ENCODE data around the gene SPOPL. TPM values are rescaled to one million over a fixed set of nuclear protein-coding genes. Genes with fewer than 3 reads are reported as not detected.

SPOPL gene
- total RNA-seq, 2 donors from 2014 or later, result 12.8 to 15.6 TPM

DNA sequence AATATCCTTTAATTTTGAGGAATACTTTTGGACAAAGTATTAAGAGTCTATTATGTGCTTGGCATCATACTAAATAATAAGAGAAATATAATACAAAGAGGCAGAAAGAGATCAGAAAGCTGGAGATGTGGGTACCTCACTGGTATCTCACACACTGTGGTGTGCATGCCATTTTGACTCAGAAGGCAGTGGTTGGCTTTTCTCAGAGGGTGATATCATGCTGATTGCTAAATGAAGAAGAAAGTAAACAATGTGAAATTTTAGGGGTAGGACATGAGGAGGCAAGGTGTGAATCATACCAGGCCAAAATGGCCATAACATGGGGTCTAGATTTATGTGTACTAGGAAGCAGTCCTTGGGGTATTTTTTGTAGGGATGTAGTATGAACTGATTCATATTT, 16.6 kb upstream of the SPOPL start:
- H3K4me3 Mint-ChIP-seq, result no peak overlapping the region
- no peaks in the 10 kb centered on the region for H3K9me3 Mint-ChIP-seq
- H3K27me3 Mint-ChIP-seq, result peaks cover 3% of the 10 kb centered on the region
- ATAC-seq (replicated peaks), result no peak
- H3K36me3 Mint-ChIP-seq (ENCODE audit: low read depth), result no peaks in the 10 kb centered on the region
- no peaks in the 10 kb centered on the region for H3K4me1 Mint-ChIP-seq
- no peak overlapping the region for H3K27ac Mint-ChIP-seq

GRCh38 chr2:138486363-138487198, 15.0 kb upstream of the SPOPL start:
- Mint-ChIP-seq H3K9me3 (no peaks in the 10 kb centered on the region), H3K27me3 (peaks cover 3% of the 10 kb centered on the region), H3K4me1 (no peaks in the 10 kb centered on the region), H3K4me3 (no peak overlapping the region), H3K36me3 (ENCODE audit: low read depth) (no peaks in the 10 kb centered on the region), H3K27ac (no peak overlapping the region)
- no peak for ATAC-seq (replicated peaks)

- Mint-ChIP-seq H3K27me3 (no peaks in the 10 kb centered on the region), H3K9me3 (no peaks in the 10 kb centered on the region), H3K4me1 (no peaks in the 10 kb centered on the region), H3K4me3 (no peak overlapping the region), H3K36me3 (ENCODE audit: low read depth) (no peaks in the 10 kb centered on the region), H3K27ac (no peak overlapping the region)
- no peak for ATAC-seq (replicated peaks)
Observed at GRCh38 chr2:138490673-138491494, 10.7 kb upstream of the SPOPL start.

- no peaks in the 10 kb centered on the region for H3K36me3 Mint-ChIP-seq (ENCODE audit: low read depth)
- no peaks in the 10 kb centered on the region for H3K4me1 Mint-ChIP-seq
- no peaks in the 10 kb centered on the region for H3K9me3 Mint-ChIP-seq
- no peak for ATAC-seq (replicated peaks)
- no peak overlapping the region for H3K4me3 Mint-ChIP-seq
- H3K27me3 Mint-ChIP-seq, result no peaks in the 10 kb centered on the region
- H3K27ac Mint-ChIP-seq, result no peak overlapping the region
Observed at GRCh38 chr2:138491495-138491862, 10.1 kb upstream of the SPOPL start.

GRCh38 chr2:138492160-138492559, 9.4 kb upstream of the SPOPL start:
- Mint-ChIP-seq H3K4me1 (no peaks in the 10 kb centered on the region), H3K27ac (no peak overlapping the region), H3K9me3 (no peaks in the 10 kb centered on the region), H3K36me3 (ENCODE audit: low read depth) (no peaks in the 10 kb centered on the region), H3K4me3 (no peak overlapping the region), H3K27me3 (no peaks in the 10 kb centered on the region)
- no peak for ATAC-seq (replicated peaks)

GRCh38 chr2:138493334-138493733, 8.2 kb upstream of the SPOPL start:
- H3K4me3 Mint-ChIP-seq, result no peak overlapping the region
- H3K4me1 Mint-ChIP-seq, result no peaks in the 10 kb centered on the region
- H3K9me3 Mint-ChIP-seq, result no peaks in the 10 kb centered on the region
- H3K27ac Mint-ChIP-seq, result no peak overlapping the region
- no peak for ATAC-seq (replicated peaks)
- H3K36me3 Mint-ChIP-seq (ENCODE audit: low read depth), result no peaks in the 10 kb centered on the region
- no peaks in the 10 kb centered on the region for H3K27me3 Mint-ChIP-seq

DNA sequence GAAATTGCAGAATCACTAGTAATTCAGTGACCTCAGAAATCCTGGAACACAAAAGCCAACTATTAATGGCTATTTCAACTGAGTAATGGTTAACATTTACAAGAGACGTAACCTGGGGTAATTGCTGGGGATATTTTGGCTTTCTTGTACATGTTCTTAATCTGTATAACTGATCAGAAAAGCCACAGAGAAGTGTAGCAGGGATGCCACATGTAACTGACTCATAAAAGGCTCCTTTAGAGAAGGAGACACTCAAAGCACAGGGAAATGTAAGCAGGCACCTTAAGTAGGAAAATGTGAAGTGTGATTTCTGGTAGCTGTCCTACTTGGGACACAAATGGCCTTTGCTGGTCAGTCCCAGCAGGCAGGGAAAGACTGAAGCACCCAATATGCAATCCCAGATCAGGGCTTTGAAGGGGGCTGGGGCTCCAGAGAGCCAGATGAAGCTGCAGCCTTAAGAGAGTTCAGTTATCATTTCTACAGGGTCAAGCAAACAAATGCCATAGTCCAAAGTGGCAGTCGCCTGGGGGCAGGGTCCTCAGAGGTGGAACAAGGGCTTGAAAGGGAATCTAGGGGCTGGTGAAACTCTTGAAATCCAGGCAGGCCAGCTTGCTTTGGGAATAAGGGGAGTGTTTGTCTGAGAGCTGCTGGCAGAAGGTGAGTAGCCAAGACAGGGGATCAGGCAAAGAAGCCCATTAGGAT, 7.2 kb upstream of the SPOPL start:
- no peak for ATAC-seq (replicated peaks)
- Mint-ChIP-seq H3K4me3 (no peak overlapping the region), H3K9me3 (no peaks in the 10 kb centered on the region), H3K4me1 (no peaks in the 10 kb centered on the region), H3K27me3 (no peaks in the 10 kb centered on the region), H3K27ac (no peak overlapping the region), H3K36me3 (ENCODE audit: low read depth) (no peaks in the 10 kb centered on the region)

- Mint-ChIP-seq H3K27ac (no peak overlapping the region), H3K4me3 (no peak overlapping the region), H3K27me3 (no peaks in the 10 kb centered on the region), H3K36me3 (ENCODE audit: low read depth) (no peaks in the 10 kb centered on the region), H3K9me3 (no peaks in the 10 kb centered on the region), H3K4me1 (no peaks in the 10 kb centered on the region)
- no peak for ATAC-seq (replicated peaks)
Observed at GRCh38 chr2:138495384-138495783, 6.2 kb upstream of the SPOPL start.

DNA sequence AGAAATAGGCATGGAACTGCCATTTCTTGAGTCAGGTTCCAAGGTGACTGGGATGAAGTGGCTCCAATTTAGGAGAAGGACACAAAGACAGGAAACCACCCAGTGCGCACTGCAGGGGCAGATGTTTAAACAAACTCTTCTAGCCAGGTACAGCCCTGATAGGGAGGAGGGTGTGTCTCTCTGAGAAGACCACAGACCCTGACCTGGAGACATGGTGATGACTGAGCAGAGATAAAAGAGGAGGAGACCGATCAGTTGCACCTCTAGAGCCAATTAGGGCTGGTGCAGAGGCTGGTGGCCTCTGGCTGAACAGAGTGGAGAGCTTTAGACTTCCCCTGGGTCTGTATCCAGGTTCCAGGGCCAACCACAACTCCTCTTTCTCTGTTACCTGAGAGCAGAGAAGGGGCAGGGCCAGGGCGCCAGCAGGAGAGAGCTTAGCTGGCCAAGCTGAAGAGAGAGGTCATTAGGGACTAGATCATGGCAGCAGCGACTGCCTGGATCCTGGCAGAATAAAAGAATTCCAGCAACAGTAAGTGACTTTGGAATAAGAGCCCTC, 5.4 kb upstream of the SPOPL start:
- no peaks in the 10 kb centered on the region for H3K9me3 Mint-ChIP-seq
- H3K4me1 Mint-ChIP-seq, result no peaks in the 10 kb centered on the region
- no peak overlapping the region for H3K4me3 Mint-ChIP-seq
- no peaks in the 10 kb centered on the region for H3K36me3 Mint-ChIP-seq (ENCODE audit: low read depth)
- no peak overlapping the region for H3K27ac Mint-ChIP-seq
- no peak for ATAC-seq (replicated peaks)
- no peaks in the 10 kb centered on the region for H3K27me3 Mint-ChIP-seq

DNA sequence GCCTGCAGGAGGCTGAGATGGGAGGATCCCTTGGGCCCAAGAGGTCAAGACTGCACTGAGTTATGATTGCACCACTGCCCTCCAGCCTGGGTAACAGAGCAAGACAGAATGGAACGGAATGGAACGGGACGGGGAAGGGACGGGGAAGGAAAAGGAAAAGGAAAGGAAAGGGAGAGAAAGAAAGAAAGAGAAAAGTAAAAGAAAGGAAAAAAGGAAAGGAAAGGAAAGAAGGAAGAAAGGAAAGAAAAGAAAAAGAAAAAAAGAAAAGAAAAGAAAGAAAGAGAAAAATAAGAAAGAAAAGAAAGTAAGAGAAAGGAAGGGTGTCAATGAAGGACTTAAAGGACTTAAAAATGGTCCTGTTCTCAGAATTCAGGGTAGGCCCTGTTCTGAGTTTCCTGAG, 4.3 kb upstream of the SPOPL start:
- ATAC-seq (replicated peaks), result no peak
- Mint-ChIP-seq H3K36me3 (ENCODE audit: low read depth) (peaks cover 3% of the 10 kb centered on the region), H3K4me3 (no peak overlapping the region), H3K4me1 (no peaks in the 10 kb centered on the region), H3K9me3 (no peaks in the 10 kb centered on the region), H3K27ac (no peak overlapping the region), H3K27me3 (no peaks in the 10 kb centered on the region)

DNA sequence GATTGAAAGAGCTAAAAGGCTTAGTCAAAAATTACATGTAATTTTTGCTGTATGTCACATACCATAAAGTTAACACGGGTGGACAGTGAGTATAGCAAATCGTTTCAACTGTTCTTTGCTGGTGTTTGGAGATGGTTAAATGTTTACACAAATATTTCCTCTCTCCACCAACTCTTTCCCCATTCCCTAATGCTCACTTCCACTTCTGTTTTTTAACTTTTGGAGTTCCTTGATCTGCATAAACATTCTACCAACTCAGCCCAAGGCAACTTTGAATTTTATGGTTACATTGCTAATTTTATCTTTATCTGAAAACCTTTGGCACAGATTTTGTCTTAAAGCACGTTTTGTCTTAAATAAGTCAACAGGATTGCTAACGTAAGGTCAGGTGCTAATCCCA, 1.9 kb upstream of the SPOPL start:
- no peak for ATAC-seq (replicated peaks)

DNA sequence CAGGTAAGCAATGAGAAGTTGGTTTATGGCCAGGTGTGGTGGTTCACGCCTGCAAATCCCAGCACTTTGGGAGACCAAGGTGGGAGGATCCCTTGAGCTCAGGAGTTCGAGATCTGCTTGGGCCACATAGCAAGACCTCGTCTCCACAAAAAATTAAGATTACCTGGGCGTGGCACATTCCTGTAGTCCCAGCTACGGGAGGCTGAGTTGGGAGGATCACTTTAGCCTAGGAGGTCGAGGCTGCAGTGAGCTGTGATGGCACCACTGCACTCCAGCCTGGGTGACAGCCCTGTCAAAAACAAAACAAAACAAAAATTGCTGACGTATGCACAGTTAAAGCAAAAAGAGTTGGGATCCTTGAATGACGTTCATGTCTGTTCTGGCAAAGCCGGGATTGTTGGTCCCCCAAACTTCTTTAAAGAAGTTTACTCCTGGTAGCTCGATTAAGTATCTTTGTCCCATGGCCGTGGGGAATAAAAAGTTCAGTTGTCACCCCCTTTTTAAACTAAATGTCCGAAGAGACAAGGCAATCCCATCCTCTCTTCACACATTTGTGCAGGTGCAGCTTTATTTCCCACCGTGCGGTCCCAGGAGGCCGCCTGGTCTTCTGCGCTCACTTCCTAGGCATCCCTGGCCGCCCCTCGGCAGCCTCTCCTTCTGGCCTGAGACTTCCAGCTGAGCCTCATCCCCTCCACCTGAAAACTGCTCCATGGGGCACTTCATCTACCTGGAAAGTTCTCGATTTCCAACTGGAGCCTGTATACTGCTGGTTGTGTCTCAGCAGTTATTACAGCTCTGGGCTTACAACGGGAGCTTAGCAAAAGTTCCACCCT, 762 bp upstream of the SPOPL start:
- peak overlapping the region; percentile 89 for H3K4me3 Mint-ChIP-seq
- H3K36me3 Mint-ChIP-seq (ENCODE audit: low read depth), result peaks cover 12% of the 10 kb centered on the region
- H3K4me1 Mint-ChIP-seq, result peaks cover 16% of the 10 kb centered on the region
- ATAC-seq (replicated peaks), result no peak
- no peaks in the 10 kb centered on the region for H3K27me3 Mint-ChIP-seq
- peak overlapping the region; percentile 86 for H3K27ac Mint-ChIP-seq
- no peaks in the 10 kb centered on the region for H3K9me3 Mint-ChIP-seq

More for the DNA sequence above, 1.9 kb upstream of the SPOPL start:
- H3K4me1 Mint-ChIP-seq, result peaks cover 14% of the 10 kb centered on the region
- no peaks in the 10 kb centered on the region for H3K27me3 Mint-ChIP-seq
- H3K36me3 Mint-ChIP-seq (ENCODE audit: low read depth), result peaks cover 12% of the 10 kb centered on the region
- no peak overlapping the region for H3K27ac Mint-ChIP-seq
- peak overlapping the region; percentile 89 for H3K4me3 Mint-ChIP-seq
- H3K9me3 Mint-ChIP-seq, result no peaks in the 10 kb centered on the region

DNA sequence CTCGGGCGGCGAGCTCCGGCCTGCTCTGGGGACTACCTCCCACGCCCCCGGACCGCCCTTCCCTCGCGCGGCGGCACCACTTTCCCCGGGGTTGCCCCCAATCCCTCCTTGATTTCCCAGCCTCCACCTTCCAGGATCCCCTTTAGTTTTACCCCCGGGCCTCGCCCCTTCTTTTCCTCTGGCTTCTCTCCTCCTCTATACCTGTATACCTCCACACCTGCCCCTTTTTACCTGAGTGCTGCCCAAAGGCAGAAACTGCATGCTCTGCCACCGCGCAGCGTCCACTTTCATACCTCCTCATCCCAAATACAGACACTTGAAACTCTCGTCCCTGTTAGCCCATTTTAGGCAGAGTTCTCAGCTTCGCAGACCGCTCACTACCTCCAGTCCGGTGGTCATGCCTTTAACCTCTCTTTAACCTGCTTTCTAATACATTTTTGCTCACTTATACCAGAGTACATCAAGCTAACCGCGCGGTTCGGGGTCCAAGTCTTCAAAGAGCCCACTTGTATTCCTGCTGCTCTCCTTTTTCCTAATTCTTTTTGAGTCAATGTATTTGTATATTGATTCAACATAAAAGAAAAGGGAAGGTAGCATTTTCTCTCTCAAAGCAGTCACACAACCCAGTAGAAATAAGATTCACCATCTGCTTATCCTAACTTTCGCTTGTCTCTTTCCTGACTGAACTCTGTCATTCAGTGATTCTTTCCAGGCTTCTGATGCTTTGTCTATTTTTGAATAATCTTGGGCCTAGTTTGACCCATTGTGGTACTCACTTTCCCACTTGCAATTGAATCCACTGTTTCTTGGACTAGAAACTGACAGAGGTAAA, 901 bp downstream of the SPOPL start:
- Mint-ChIP-seq H3K4me3 (peak overlapping the region; percentile 96), H3K36me3 (ENCODE audit: low read depth) (peaks cover 12% of the 10 kb centered on the region), H3K27me3 (no peaks in the 10 kb centered on the region), H3K4me1 (peaks cover 28% of the 10 kb centered on the region), H3K9me3 (no peaks in the 10 kb centered on the region), H3K27ac (peak overlapping the region; percentile 97)
- no peak for ATAC-seq (replicated peaks)
